Left forelimb (tissue), 1 donor: ENCODE measurements around the gene UTRN.

ENCODE experiments used
- DNase-seq: peaks from one replicate; pipeline ENCODE4 v3.0.0-alpha.2; 2018; ENCODE audit warnings: low spot score

UTRN gene

GRCh38 chr6:144314003-144314485, 28.9 kb downstream of the UTRN start:
- DNase-seq, result no peak

- DNase-seq, result no peak
Observed at GRCh38 chr6:144314562-144314961, 29.4 kb downstream of the UTRN start.

DNA sequence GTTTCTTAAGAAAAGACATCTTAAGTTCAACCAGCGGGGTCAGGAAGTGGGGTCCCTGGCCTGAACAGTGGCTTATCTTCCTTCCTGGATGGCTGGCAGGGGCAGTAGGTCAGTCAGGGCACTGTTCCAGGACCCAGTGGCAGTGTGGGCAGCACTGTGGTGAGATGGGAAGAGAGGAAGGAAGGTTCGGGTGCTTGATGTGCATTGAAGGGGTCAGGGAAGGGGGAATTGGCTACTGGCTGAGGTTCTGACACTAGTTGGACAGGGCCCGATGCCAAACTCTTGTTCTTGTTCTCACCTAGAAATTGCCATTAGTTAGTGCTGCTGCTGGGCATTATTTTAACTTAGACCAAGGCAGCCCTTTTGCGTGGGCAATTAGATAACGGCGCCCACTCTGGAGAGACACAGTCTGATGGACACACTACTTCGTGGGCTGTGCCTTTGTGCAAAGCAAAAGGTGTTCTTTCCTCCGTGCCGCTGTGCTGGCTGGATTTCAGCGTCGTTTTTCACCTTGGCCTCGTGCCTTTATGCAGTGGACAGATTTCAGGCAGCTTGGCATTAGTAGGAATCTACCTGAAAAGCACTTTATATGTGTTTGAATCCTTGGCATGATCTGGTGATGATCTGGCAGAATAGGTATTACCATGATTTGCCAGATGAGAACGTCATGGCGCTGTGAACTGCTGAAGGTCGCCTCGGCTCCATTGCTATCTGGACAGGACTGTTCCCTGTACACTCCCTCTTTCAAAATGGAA, 30.3 kb downstream of the UTRN start:
- DNase-seq, result no peak

DNA sequence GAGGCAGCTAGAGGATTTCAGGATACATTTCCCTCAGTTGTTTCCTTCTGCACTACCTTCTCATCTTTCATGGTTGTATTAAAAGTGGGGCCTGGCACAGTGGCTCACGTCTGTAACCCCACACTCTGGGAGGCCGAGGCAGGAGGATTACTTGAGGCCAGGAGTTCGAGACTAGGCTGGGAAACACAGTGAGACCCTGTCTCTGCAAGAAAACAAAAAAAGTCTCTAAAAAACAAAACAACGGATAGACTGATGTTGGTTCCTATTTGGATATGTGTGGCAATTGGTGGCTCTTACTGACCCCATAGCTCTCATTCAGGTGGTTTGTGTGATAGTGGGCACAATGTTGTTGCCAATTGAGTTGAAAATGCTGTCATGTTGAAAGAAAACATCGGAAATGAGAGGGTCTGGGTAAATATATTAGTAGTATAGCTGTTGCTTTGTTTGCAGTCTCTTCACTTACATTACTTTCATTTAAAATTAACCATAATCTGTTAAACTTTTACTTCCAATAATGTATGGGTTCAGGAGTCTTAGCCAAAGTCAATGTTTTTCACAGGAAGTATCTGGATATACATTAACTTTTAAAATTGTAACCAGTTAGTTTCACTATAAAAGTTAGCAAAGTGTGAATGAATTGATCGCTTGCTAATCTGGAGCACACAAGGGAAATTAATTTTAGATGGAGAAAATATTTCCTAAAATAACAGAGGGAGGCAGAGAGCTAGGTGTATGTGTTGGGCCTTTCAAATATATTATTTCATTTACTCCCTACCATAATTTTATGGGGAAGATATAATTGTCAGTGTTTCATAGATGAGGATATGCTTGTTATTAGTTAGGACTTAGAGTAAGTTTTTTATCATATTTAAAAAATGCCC, 31.1 kb downstream of the UTRN start:
- DNase-seq, result no peak

DNA sequence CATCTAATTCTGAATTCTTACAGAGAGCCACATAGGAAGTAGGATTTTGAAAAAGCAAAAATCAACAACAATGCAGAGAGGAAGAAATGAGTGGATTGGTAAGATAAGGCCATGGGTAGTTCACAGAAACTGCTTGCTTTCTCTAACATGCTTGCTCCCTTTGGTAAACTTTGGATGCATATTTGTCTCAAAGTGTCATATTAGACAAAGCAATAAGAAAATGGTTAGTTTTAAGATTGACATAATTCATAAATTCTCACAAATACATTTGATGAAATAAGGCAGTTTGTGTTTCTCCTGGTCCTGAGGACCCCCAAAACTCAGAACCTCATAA, 31.7 kb downstream of the UTRN start:
- DNase-seq, result no peak

DNA sequence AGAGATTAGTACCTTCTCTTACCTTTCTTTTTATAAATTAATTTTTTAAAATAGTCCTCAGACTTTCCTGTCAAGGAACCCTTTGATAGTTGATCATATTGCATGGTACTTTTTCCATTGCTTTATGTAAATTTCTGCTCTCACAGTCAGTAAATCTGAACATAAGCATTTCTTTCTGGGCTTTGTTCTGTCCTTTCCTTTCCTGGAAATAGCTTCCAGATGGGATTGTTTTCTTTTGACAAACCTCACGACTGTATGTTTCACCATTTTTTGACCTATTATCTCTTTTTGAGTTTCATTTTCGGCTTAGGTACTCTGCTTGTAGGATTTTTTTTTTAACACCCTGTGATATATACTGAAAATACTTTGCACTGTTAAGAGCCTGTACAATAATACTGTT, 32.6 kb downstream of the UTRN start:
- DNase-seq, result no peak

GRCh38 chr6:144319211-144319610, 34.1 kb downstream of the UTRN start:
- DNase-seq, result no peak

- DNase-seq, result no peak
Observed at GRCh38 chr6:144320741-144321140, 35.6 kb downstream of the UTRN start.

- no peak for DNase-seq
Observed at GRCh38 chr6:144321839-144322591, 36.9 kb downstream of the UTRN start.

GRCh38 chr6:144325232-144325631, 40.1 kb downstream of the UTRN start:
- no peak for DNase-seq

DNA sequence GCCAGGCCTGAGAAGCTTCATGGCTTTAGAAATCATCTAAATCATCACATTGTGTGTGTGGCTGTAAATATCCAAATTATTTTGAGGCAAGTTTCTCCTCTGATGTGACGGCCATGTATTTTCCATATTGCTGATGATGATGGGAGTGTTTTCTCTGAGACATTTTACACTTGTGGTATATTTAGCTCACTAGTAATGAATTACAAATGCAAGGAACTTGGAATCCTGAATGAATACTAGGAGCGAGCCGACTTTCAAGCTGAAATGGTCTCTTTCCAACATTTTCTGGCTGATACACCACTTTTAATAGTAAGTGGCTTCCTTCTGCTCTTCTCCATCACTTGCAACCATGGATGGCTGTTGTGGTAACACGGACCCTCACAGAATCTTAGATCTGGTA, 41.3 kb downstream of the UTRN start:
- DNase-seq, result no peak

- no peak for DNase-seq
Observed at GRCh38 chr6:144327081-144327480, 41.9 kb downstream of the UTRN start.

DNA sequence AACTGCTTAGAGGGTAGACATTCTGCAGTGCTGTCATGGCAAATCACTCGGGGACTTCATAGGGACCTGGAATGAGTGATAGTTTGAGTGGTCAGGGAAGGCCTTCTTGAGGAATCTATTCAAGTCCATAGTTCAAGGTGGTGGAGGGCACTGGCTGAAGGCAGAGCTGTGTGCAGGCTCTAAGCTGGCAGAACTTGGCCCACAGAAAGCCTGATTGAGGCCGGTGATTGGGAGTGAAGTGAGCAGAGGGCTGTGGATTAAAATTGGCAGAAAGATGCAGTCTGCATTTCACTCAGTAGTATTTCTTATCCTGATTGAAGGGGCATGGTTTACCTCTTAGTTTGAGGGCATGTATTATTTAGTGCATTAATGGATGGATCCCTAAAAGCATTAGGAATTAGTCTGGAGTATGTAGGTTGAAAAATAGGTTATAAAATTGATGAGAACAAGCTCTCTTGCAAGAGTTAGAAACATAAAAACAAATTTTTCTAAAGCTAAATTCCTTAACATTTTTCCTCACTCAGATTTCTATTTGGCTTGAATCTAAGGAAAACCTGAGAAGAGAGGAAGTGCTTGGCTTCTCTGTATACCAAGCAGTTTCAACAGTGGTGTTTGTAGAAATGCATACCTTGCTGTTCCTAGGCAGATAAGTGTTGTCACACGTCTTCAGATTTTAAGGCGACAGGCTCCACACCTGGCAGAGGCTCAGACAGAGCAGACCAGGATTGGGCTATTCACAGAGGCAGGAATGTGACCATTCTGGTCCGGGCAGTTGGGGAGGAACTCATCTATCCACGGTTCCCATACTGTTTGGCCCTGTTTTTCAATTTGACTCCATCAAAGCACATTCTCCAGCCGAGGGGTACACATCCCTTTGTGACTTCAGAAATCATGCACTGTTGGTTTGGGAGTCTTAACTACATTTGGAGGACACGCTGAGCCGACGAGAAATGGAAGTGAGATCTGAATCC, 45.2 kb downstream of the UTRN start:
- no peak for DNase-seq

DNA sequence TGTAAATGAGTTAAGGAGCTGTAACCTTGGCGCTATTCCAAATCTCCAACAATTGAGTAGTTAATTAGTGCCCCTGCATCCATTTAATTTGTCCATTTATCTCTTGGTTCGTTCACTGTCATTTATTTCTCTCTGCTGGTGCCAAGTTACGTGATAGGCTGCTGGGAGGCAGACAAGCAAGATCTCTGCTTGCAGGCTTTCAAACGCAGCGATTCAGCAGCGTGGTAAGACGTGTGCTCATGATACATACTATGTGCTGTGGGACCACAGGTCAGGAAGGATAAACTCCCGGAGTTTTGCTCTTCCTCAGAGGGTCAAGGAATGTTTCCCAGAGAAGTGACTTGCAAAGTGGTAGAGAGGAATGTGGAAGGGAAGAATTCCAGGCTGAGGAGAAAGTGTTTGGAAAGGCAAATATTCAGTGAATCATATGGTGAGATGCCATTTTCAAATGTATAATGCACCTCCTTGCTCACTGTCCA, 46.4 kb downstream of the UTRN start:
- no peak for DNase-seq

- DNase-seq, result no peak
Observed at GRCh38 chr6:144332177-144332576, 47.0 kb downstream of the UTRN start.

GRCh38 chr6:144334150-144334708, 49.1 kb downstream of the UTRN start:
- no peak for DNase-seq
